Inflammatory macrophage (primary cell): ENCODE measurements around the gene FOXP4.
A peak's percentile ranks its signal among the peaks of the same experiment; 100 is the strongest.

ENCODE experiments used
- DNase-seq, 2 donors: peaks; one replicate each; pipeline ENCODE4 v3.0.0-alpha.2; 2020 to 2022
- total RNA-seq, 18 experiments: gene quantifications; one replicate each; lab custom pipeline; 2026; ENCODE audit warnings: mixed read lengths in 6 of 18, inconsistent platforms in 2 of 18; lab: John Stamatoyannopoulos, UW

The FOXP4 gene, protein sequence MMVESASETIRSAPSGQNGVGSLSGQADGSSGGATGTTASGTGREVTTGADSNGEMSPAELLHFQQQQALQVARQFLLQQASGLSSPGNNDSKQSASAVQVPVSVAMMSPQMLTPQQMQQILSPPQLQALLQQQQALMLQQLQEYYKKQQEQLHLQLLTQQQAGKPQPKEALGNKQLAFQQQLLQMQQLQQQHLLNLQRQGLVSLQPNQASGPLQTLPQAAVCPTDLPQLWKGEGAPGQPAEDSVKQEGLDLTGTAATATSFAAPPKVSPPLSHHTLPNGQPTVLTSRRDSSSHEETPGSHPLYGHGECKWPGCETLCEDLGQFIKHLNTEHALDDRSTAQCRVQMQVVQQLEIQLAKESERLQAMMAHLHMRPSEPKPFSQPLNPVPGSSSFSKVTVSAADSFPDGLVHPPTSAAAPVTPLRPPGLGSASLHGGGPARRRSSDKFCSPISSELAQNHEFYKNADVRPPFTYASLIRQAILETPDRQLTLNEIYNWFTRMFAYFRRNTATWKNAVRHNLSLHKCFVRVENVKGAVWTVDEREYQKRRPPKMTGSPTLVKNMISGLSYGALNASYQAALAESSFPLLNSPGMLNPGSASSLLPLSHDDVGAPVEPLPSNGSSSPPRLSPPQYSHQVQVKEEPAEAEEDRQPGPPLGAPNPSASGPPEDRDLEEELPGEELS
- total RNA-seq: 0.85 to 9.3 (median 2.0) reads per million in 18 experiments

DNA sequence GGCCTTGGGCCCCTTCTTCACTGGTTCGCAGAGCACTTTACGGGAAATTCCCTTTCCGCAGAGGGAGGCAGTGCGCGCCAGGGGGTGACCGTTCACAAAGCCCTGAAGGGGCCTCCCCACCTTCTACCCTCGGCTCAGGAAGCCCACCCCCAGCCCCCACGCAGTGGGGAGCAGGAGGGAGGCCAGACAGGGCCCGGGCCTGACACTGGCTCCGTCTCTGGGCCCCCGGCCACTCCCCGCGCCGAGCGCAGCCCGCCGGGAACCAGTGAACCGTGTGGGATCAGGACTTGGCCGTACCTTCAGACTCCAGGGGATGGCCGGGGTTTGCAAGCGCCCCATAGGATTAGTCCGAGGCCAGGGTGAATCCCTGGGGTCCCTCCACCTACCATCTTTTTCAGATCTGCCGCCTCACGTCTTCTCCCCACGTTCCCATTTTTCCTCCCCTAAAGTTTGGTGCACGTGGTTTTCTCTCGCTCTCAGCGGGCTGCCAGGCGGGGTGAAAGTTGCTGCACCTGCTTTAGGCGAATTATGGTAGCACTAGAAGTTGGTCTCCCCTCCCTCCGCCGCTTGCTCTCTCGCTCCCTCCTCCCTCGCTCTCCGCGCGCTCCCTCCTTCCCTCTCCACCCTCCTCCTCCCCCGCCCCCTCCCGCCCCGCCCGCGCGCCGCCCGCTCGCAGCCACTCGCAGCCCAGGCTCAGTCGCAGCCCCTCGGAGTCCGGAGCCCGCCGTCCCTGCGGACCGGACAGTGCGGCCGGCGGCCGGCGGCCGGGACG is at the start of gene FOXP4:
TSS of gene FOXP4 (plus strand) at position 679 of the 772 bp plus-strand sequence. CDS start 19,380 bp downstream, outside the sequence.
- DNase-seq: peak; percentile 60 to 81

DNA sequence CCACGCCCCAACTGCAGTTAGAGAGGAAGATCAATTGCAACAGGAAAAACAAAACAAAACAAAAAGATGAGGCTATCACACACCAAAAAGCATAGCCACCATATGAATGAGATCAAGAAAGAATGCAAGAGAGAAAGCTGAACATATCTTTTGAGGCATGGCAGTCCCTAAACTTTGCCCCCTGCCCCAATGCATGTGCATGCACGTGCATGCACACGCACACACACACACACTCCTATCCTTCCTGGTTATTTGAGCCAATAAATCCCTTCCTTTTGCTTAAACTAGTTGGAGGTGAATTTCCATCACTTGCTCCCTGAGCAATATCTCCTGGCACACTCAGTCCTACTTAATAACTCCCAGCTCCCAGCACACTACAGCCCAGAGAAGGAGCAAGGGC is 48.6 kb upstream of the FOXP4 start:
- no peak for DNase-seq

DNA sequence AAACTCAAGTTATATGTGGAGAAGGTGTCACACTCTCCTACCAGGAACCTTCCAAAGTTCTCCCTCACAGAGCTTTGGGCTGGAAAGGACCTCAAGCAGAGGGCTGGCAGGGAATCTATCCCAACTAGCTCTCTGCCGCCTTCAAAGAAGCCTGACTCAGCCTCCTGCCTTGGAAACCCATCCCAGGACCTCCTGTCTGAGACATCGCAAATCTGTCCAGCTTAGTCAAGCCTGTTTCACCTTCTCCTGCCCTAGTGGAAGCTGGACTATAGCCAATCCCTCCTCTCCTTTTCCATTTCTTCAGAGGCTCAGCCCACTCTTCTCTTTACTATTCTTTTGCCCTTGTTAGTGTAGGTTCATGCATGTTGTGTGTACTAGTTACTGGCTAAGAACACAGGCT is 48.2 kb upstream of the FOXP4 start:
- no peak for DNase-seq

DNA sequence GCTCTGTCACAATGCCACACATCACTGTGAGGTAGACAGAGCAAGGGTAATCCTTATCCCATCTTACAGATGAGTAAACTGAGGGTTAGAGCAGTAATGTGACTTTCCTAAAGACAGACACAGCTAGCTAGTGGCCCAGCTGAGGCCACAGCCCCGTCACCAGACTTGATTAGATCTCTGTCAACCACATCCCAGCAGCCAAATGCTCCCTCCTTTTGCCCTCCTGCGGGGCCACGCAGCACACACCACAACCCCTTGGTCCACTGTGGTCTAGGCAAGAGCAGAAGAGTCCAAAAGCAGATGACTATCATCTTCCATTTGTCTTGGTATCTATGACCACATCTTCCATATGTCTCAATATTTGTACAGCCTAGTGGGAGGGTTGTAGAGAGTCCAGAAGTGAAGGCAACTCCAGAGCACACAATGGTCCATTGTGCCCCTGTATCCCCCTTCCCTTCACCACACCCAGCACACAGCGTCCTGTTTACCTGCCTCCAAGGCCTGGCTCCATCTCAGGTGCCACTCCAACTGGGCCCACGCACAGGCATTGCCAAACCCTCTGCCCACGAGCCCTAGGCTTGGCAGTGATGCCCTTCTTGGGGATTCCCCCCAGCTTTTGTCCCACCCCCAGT is 47.1 kb upstream of the FOXP4 start:
- no peak for DNase-seq

DNA sequence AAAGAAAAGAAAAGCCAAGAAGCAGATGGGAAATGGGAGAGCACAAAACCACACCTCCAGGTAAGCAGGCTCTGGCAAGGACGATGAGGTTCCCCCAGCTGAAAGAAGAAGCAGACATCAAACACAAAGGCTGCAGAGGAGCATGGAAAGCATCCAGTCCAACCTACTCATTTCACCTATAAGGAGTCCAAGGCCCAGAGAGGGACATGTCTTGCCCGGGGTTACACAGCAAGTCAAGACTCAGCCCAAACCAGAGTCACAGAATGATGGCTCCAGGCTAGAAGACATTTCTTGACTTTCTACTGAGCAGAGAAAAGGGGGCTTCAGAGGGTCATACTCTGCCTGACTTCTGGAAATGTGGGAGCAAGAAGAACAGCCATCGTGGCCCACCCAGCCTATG is 45.6 kb upstream of the FOXP4 start:
- DNase-seq: no peak

DNA sequence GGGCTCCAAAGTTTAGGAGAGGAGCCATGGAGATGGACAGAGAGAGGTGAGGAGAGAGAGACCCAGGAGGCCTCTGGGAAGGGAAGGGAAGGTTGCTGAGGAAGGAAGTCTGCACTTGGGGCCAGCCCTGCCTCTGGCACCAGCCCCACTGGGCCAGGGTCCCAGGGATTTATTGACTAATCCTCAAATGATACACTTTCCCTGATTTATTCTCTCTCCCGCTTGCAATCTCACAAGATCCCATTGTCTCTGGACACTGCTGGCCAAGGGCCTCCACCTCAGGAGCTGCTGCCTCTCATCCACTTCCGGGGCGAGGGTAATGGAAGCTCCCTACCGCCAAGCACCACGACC is 43.6 kb upstream of the FOXP4 start:
- DNase-seq: no peak

DNA sequence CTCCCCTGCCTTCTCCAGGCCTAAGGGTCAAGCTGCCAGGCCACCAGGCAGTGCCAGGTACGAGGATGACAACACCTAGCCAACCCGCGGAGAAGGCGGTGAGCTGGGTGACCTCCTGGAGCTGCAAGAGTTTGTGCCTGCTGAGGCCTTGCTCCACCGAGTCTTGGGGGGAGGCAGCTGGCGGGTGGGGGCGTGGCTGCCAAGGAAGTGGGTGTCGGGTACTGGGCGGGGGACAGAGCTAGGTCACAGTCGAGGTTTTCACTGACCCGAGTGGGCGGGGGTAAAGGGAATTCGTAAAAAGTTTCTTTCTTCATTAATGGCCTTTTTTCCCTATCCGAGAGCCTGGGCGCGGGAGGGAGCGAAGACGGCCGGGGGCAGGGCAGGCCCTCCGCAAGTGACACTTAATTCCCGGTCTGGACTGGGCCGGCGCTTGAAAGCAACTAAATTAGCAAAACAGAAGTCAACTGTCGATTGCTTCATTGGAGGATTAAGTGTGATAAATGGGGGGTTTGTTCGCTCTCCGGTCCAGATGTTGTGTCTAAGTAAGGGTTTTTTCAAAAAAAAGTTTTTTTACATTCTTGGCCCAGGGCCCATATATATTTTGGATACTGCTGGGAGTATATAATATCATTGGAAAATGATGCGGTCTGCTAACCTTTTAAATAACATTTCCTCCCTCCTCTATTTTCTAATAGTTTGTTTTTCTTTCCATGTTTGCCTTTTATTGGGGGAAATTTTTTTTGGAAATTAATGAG is 43.1 kb upstream of the FOXP4 start:
- no peak for DNase-seq

DNA sequence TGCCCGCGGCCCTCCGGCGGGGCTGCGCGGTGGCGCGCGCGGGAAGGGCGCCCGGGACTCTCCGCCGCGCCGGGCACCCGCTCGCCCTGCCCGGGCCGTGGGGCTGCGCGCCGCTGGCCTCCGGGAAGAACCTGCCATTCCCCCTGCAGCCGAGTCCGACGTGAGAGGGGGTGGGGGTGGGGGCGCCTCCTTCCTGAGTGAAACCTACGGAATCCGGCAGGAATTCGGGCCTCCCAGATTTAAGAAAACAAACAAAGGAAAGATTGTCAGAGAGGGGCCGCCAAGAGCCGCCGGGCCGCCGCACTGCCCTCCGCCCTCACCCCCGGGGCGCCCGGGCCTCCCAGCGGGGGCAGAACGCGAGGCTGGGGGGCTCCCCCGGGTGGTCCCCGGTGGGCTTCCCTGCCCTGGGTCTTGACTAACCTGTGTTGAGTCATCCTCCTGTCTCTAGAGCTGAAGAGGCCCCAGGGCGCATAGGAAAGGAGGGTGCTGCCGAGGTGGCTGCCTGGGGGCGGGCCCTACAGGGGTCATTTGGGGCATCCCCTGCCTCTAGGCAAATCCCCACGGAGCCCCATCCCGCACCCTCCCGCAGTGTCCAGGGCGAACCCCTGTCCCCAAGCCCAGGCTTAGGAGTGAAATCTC is 42.2 kb upstream of the FOXP4 start:
- DNase-seq: no peak

DNA sequence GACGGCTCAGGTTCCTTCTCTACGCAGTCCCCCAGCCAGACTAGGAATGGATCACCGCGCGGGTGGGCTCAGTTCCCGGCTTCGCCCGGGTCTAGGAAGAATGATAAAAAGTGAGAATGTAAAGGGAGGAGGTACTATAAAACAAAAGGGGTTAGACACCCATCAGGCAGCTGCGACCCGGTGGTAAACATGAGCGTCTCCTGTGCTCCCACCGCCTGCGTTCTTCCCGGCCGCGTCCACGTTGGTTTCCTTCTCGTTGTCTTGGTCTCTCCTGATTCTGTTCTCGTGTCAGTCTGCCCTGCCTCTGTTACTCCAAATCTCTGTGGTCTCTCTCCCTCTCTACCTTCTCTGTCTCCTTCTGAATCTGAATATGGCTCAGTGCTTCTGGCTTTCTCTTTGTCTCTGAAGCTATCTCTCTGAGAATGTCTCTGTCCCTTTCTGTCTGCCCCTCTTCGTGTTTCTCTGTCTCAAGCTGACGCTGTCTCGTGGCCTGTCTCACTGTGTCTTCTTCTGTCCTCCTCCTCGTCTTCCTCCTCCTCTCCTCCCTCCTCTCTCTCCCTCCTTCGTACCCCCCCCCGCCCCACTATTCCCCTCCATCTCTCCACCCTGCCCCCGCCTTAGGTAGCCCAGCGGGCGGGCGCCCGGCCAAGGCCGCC is 41.6 kb upstream of the FOXP4 start:
- DNase-seq: no peak

DNA sequence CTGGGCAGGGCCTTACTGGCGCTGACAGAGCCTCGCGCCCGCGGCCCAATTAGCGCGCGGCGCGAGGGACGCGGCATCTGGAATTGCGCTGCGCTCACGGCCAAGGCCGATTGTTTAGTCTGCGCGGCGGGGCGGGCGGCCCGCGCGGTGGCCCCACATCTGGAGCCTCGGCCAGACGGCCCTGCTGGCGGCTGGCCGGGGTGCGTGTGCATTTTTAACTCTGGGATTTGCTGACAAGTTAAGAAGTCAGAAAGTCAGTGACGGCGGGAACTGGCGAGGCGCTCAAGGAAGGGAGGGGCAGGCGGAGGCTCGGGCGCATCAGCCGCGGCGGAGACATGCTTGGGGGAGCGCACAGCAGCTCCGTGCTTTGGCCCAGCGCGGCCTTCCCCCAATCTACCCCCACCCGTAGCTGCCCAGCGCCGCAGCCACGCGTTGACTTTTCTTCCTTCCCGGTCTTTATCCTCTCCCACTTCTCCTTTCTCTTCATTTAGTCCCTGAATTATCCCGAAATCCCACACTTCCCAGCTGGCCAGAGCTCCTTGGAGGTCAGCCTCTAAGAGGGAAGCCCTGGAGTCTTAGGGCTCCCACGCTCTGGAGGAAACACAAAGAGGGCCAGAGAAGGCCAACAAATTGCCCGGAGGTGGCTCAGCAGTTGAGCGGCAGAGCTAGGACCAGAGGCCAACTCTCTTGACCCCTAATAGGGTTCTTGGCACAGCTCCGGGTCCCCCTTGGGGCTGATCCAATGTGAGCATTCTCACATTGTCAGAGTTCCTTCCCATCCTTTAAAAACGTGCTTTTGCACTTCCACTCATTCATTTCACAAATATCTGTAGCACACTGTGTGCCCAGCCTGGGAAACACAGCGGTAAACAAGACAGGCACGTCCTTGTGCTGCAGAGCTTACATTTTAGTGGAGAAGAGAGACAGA is 40.8 kb upstream of the FOXP4 start:
- no peak for DNase-seq

DNA sequence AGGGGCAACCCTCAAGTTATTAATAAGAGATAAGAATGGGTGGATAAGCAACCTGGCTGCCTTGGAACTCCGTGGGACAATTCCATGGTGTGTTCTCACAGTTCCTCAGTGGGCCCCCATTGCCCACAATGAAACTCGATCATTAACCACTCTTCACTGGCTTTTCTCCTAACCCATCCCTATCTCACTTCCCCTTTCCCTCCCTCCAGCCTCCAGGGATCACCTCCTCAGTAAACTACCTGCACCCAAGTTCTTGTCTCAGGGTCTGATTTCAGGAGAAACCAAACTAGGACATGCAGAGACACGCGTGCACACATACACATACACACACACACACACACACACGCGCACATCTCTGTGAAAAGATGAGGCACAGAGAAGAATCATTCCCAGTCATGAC is 37.7 kb upstream of the FOXP4 start:
- no peak for DNase-seq

DNA sequence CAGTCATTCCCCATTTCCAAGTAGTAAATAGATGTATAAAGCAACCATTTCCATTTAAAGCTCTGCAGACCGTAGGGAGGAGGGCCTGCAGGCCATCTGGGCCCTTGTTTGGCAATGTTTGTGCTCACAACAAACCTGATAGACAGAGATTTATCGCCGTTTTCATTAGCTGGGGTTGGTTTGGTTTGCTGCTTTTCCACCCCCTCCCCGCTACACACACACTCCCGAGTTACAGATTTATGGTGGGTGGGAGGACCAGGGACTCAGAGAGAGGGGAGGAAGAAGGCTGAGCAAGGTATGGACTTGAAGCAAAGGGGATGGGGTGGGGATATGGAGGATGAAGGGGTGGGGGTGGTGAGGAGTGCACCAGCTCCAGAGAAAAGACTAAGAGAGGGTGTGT is 36.6 kb upstream of the FOXP4 start:
- DNase-seq: no peak

DNA sequence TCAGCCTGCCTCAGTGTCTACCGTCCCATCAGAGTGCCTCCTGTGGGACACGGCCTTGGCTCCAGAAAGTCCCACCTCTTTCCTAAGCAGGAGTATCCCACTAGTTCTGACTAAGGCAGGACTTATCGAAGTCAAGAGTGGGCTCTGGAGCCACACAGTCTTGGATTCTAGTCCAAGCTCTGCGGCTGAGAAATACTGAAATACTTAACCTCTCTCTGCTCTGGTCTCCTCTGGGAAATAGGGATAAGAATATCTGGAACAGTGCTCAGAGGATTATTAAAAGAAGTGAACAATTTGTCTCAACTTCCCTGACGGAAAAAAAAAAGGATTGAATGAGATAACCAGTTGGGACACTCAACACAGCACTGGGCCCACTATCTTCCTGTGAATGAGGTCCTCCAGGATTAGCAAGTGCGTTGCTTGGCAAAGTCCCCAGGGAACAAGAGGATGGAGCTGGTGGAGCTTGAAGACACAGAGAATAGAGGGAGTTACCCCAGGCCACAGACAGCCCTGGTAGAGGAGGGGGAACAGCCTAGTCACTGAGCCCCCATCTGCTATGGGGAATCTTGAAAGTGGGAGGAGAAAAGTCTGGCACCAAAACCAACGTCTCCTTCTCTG is 34.6 kb upstream of the FOXP4 start:
- no peak for DNase-seq

DNA sequence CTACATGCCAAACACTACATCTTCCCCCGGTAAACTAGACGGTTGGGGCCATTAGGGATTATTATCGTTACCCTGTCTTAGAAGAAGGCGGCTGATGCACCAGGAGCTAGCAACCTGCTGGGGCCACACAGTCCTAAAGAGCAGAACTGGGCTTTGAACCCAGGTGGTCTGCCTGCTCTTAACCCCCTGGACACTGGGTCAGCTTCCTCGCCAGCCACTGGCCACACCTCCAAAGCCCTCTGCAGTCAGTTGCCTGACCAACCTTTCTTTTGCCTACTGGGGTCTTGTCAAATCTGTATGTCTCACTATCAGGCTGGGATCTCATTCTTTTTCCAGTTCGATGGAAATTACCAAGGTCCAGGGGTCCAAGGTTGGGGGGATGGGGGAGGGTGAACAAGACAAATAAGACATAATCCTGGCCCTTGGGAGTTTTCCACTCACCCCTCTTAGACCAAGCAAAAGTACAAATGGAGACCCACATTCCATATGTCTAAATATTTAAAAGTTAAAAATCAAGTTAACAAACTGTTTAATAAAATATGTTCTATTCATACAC is 34.0 kb upstream of the FOXP4 start:
- no peak for DNase-seq

DNA sequence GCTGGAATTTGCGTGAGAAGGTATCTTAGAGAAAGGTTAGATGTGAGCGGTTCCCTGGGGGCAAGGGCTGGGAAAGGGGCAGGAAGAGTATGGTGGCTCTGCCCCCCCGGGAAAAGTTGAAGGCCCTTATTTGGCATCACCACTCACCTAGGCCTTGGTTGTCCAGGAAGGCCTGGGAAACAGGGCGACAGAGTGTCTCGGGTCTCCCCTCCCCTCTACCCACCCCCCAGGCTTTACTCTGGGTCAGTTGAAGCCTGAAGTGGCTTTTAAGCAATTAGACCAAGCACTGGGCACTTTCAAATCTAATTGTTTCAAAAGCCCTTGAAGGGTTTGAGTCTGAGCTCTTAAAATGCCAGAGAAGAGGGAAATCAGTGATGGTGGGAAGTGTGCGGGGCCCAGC is 30.2 kb upstream of the FOXP4 start:
- DNase-seq: no peak

DNA sequence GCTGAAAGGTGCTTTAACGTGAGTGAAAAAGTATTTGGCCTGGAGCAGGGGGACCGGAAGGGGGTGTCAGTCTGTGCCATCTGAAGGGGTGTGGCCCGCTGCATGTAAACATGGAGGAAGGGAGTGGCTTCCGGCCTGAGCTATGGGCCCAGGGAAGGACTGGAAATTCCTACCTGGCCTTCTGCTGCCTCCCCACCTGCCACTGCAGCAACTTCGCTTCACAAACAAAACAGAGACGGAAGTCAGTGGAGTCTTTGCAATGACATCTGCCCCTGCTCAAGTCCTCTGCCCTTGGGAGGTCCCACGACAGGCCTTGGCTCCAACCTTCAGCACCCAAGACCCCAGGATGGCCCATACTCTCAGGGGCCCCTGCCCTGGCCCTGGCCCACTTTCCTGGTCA is 28.1 kb upstream of the FOXP4 start:
- DNase-seq: no peak

DNA sequence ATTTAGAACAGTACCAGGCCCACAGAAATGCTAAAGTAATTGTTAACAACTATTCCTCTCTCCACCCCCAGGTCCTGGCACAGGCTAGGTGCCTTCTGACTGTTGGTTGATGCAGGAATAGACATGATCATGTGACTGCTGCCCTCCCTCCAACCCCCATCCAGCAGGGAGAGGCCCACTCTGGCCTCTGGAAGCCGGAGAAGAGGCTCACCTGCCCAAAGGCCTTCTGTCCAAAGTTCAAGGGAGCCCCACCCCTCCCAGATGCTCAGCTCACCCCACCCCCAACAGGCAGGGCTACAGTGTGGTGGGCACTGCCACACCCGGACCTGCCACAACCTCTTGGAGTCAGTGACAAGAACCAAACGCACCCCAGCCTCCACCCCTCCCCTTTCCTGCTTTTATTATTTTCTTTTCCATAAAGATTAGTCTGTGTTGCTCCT is 26.9 kb upstream of the FOXP4 start:
- no peak for DNase-seq

DNA sequence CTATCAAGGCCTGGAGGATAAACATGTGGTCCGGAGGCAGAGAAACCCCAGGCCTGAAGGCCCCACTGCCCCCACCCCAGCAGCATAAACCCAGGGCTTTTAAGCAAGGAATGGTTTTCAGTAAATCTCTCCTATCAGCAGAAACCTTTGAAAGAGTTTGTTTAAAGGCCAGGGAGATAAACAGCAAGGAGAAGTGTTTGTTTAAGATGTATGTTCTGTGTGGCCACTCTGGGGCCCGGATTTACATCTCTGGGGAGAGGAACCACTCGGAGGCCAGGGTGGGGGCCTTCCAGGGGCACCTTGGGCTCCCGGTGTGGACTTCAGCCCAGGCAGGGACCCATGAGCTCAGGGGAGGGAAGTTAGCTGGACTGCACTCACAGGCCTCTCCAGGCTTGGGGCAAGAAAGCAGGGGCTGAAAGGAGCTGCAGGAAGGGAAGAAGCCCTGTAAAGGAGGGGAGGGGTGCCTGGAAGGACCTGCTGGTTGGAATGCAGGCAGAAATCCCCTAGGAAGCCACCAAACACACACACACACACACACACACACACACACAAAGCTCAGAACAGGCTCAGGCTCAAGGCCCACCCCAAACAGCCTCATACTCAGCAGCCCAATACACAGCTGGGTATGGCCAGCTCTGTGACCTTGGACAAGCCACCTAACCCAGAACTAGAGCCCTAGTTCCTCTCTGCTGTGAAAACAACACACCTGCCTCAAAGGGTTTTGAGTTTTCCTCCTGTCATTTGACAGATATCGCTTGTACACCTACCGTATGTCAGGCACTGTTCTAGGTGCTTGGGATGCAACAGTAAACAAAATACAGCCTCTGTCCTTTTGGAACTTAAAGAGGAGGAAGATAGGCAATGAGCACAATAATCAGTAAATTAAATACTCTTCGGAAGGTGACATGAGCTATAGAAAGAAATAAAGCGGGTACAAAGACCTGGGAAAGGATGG is 26.2 kb upstream of the FOXP4 start:
- DNase-seq: no peak
